Measurements from ENCODE around the gene LUC7L2.
"Not testable (repeated sequence)": the region's sequence is repeated elsewhere in the genome, so short reads cannot be mapped to it uniquely, and the experiment has no call there.

Gene LUC7L2

GRCh38 chr7:139452958-139453672, 93.4 kb downstream of the LUC7L2 start:
- DNase-seq, result no peak

- DNase-seq, result no peak
Measured at GRCh38 chr7:139453673-139454321, 94.1 kb downstream of the LUC7L2 start.

GRCh38 chr7:139455789-139456188, 96.1 kb downstream of the LUC7L2 start:
- DNase-seq, result no peak

GRCh38 chr7:139456511-139456910, 96.8 kb downstream of the LUC7L2 start:
- DNase-seq, result no peak

GRCh38 chr7:139457153-139457946, 97.7 kb downstream of the LUC7L2 start:
- no peak for DNase-seq

GRCh38 chr7:139463421-139463820, 103.7 kb downstream of the LUC7L2 start:
- DNase-seq, result not testable (repeated sequence)

- DNase-seq, result not testable (repeated sequence)
Measured at GRCh38 chr7:139464511-139464910, 104.8 kb downstream of the LUC7L2 start.

GRCh38 chr7:139465072-139465471, 105.4 kb downstream of the LUC7L2 start:
- DNase-seq, result not testable (repeated sequence)

GRCh38 chr7:139467729-139468128, 108.0 kb downstream of the LUC7L2 start:
- not testable (repeated sequence) for DNase-seq

GRCh38 chr7:139468281-139468680, 108.6 kb downstream of the LUC7L2 start:
- not testable (repeated sequence) for DNase-seq

GRCh38 chr7:139471740-139472353, 112.2 kb downstream of the LUC7L2 start:
- DNase-seq, result no peak

All from T1000 (cell line).